D721Med (cell line): ENCODE data around the gene PDS5A.
"Not testable (repeated sequence)": the region's sequence is repeated elsewhere in the genome, so short reads cannot be mapped to it uniquely, and the experiment has no call there.

Experiments
- DNase-seq: peaks from one replicate; pipeline ENCODE4 v3.0.0; 2011; ENCODE audit warnings: low spot score; ENCODE audit not compliant: insufficient read length
- FAIRE-seq: peaks from 2 replicates; lab custom pipeline; 2011; peaks lifted over from hg19 to GRCh38; lab: Jason Lieb, UNC
- CTCF ChIP-seq: IDR thresholded peaks from 2 replicates; pipeline ENCODE4 v1.5.1; 2012; ENCODE audit warnings: mild to moderate bottlenecking, control low read depth; ENCODE audit not compliant: insufficient read depth; ENCODE audit errors: missing control alignments

The PDS5A gene

GRCh38 chr4:39977489-39978377, at the start of gene PDS5A:
PDS5A (minus strand) TSS chr4:39977911; CDS start chr4:39976577, 1,334 bp downstream.
- FAIRE-seq (no peak), DNase-seq (peak; percentile 63)
- TF ChIP-seq CTCF, result peak; percentile 85

GRCh38 chr4:40024049-40024448, 46.3 kb upstream of the PDS5A start:
- DNase-seq, FAIRE-seq: not testable (repeated sequence)

- DNase-seq, FAIRE-seq: not testable (repeated sequence)
Measured at GRCh38 chr4:40021116-40021515, 43.4 kb upstream of the PDS5A start.

GRCh38 chr4:40020221-40020620, 42.5 kb upstream of the PDS5A start:
- TF ChIP-seq CTCF, result no peak
- no peak for DNase-seq
- no peak for FAIRE-seq

- FAIRE-seq (no peak), DNase-seq (no peak)
- TF ChIP-seq CTCF, result no peak
Measured at GRCh38 chr4:40016007-40016406, 38.3 kb upstream of the PDS5A start.

GRCh38 chr4:40003986-40004385, 26.3 kb upstream of the PDS5A start:
- no peak for TF ChIP-seq CTCF
- DNase-seq (no peak), FAIRE-seq (no peak)

GRCh38 chr4:40000711-40001110, 23.0 kb upstream of the PDS5A start:
- TF ChIP-seq CTCF, result no peak
- no peak for DNase-seq
- no peak for FAIRE-seq

- FAIRE-seq (no peak), DNase-seq (no peak)
Measured at GRCh38 chr4:39998659-39999345, 21.1 kb upstream of the PDS5A start.

More at GRCh38 chr4:39998659-39999345, 21.1 kb upstream of the PDS5A start:
- TF ChIP-seq CTCF, result no peak
